NB4 (cell line): ENCODE results near the gene OLA1.

ENCODE experiments used
- DNase-seq: peaks from one replicate; pipeline ENCODE4 v3.0.0; 2010; ENCODE audit warnings: low read depth
- H3K4me3 ChIP-seq: one replicate; pipeline ENCODE4 v1.5.1; 2011; ENCODE audit warnings: mild to moderate bottlenecking, low read depth, low read length, moderate library complexity
- MAX ChIP-seq: IDR thresholded peaks from 2 replicates; pipeline ENCODE4 v1.6.1; 2011; ENCODE audit warnings: low read depth, low read length
- MYC ChIP-seq: IDR thresholded peaks from 2 replicates; pipeline ENCODE4 v1.6.1; 2011; ENCODE audit warnings: low read depth, low read length
- POLR2A ChIP-seq: IDR thresholded peaks from 2 replicates; pipeline ENCODE4 v1.6.1; 2011; ENCODE audit warnings: mild to moderate bottlenecking; ENCODE audit not compliant: insufficient read length; ENCODE audit errors: extremely low read depth
- TF ChIP-seq, protein P1 (sequence below): IDR thresholded peaks from one replicate; pipeline ENCODE4 v1.5.1; 2012; ENCODE audit warnings: low read depth, low read length

OLA1 gene

DNA sequence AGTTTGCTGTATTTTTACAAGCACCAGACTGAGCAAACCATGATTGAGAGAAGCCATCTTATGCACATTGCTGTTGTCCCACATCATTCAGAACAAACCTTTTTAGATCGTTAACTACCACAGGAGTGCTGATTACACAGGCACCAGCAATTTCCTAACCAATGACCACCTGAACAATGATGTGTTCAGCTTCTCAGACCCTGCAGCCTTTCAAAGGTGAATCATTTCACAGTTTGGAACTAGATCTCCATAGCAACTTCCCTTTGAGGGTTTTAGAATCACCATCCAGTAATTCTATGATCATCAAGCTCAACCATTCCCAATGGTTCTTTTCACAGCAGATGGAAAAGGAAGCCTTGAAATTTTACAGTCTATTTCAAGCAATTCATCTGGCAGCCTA lies 71.4 kb downstream of the OLA1 start:
- H3K4me3 ChIP-seq, result no peak overlapping the region
- no peak for DNase-seq
- TF ChIP-seq MYC (no peak), POLR2A (no peak), MAX (no peak)
- TF ChIP-seq, protein P1, sequence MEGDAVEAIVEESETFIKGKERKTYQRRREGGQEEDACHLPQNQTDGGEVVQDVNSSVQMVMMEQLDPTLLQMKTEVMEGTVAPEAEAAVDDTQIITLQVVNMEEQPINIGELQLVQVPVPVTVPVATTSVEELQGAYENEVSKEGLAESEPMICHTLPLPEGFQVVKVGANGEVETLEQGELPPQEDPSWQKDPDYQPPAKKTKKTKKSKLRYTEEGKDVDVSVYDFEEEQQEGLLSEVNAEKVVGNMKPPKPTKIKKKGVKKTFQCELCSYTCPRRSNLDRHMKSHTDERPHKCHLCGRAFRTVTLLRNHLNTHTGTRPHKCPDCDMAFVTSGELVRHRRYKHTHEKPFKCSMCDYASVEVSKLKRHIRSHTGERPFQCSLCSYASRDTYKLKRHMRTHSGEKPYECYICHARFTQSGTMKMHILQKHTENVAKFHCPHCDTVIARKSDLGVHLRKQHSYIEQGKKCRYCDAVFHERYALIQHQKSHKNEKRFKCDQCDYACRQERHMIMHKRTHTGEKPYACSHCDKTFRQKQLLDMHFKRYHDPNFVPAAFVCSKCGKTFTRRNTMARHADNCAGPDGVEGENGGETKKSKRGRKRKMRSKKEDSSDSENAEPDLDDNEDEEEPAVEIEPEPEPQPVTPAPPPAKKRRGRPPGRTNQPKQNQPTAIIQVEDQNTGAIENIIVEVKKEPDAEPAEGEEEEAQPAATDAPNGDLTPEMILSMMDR, result no peak

GRCh38 chr2:174174741-174175140 lies 73.6 kb downstream of the OLA1 start:
- H3K4me3 ChIP-seq, result no peak overlapping the region
- TF ChIP-seq, protein P1, result no peak
- no peak for DNase-seq

DNA sequence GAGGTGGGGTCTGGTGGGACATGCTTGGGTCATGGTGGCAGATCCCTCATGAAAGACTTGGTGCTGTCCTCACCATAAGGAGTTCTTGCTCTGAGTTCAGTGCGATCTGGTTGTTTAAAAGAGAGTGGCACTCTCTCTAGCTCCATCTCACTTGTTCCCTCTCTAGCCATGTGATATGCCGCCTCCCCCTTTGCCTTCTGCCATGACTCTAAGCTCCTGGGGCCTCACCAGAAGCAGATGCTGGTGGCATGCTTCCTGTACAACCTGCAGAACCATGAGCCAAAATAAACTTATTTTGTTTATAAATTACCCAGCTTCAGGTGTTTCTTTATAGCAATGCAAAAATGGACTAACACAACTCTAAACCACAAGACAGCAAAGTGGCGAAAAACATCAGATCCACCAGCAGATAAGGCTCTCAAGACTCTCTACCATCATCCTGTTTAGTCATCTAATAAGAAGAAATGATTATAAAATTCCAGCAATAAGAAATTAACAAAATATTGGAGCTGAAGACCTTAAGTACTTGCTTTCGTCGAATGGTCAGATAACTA lies 75.5 kb downstream of the OLA1 start:
- TF ChIP-seq, protein P1, result no peak
- TF ChIP-seq POLR2A, result no peak
- TF ChIP-seq MAX, result no peak
- TF ChIP-seq MYC, result no peak
- no peak for DNase-seq
- H3K4me3 ChIP-seq, result no peak overlapping the region

- no peak for TF ChIP-seq MAX
- TF ChIP-seq POLR2A, result no peak
- TF ChIP-seq, protein P1, result no peak
- no peak for TF ChIP-seq MYC
- no peak for DNase-seq
- no peak overlapping the region for H3K4me3 ChIP-seq
Observed at GRCh38 chr2:174171686-174172445, 76.5 kb downstream of the OLA1 start.

GRCh38 chr2:174169372-174169771 lies 79.0 kb downstream of the OLA1 start:
- no peak overlapping the region for H3K4me3 ChIP-seq
- DNase-seq, result no peak
- TF ChIP-seq, protein P1, result no peak
- TF ChIP-seq MYC (no peak), POLR2A (no peak), MAX (no peak)
